NCI-H146 treated with DMSO at 0.1 percent for 48 hours (cell line): ENCODE results near the gene NTN1.
A peak's percentile ranks its signal among the peaks of the same experiment; 100 is the strongest.

Source experiments
- DNase-seq: peaks from one replicate; lab custom pipeline; 2025; ENCODE audit not compliant: unreplicated experiment; lab: John Stamatoyannopoulos, UW

NTN1 gene

DNA sequence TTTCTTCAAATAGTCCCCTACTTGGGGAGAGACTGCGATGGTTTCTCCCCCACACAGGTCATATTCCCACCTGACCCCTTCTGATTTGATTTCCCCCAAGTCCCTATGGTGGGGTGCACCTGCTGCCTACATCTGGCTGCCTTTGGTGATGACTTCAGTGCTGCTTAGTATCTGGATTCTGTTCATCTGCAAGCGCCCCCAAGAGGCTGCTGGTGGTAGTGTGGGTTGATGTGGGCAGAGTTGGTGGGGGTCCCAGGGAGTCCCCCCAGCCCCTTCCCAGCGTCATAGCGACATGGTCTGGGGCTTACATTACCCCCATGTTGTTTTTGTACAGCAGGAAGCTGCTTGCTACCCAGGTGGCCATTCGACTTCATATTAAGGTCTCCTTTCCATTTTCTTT, 99.2 kb downstream of the NTN1 start:
- no peak for DNase-seq

GRCh38 chr17:9121186-9121820, 100.0 kb downstream of the NTN1 start:
- DNase-seq: no peak

GRCh38 chr17:9123594-9124553, 102.6 kb downstream of the NTN1 start:
- no peak for DNase-seq

- no peak for DNase-seq
These were observed 103.2 kb downstream of the NTN1 start for GRCh38 chr17:9124554-9124935.

DNA sequence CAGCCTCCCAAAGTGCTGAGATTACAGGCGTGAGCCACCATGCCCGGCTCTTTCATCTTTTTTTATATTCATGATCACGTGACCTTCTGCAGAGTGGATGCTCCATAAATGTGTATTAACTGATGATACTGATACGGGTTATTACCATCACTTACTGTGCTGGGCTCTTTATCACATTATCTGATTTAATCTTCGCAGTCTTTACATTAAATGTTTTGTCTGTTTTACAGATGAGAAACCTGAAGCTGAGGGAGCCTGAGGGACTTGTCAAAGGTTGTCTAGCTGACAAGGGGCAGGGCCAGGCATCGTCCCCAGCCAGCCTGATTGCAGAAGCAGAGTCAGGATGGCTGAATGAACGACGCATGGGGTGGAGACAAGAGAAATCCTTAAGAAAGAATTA, 104.4 kb downstream of the NTN1 start:
- DNase-seq: no peak

DNA sequence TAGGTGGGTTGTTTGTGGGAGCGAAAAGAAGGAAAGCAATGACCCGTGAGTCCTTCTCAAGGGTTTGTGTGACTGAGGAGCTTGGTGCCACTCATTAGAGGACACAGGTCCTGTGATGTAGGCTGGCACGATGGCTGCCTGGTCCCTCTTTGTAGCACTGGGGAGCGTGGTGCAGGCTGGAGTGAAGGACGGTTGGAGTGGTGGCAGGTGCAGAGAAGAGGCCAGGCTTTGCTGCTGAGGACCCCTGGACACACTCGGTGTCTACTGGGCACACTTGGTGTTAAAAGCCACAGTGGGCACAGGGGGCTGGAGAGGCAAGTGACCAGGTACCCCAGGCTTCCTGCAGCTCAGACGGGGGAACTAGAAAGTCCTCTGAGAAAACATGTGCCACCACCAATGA, 106.0 kb downstream of the NTN1 start:
- DNase-seq: no peak

DNA sequence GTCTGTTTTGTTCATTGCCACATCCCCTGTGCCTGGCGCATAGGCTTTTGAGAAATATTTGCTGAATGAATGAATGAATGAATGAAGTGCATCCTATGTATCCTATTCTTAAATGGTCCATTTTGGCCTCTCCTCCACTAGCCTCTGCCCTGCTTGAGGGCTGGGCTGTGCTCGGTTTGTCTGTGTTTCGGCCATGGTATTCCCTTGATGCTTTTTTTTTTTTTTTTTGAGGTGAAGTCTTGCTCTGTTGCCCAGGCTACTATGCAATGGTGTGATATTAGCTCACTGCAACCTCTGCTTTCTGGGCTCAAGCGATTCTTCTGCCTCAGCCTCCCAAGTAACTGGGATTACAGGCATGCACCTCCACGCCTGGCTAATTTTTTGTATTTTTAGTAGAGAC, 110.1 kb downstream of the NTN1 start:
- no peak for DNase-seq

DNA sequence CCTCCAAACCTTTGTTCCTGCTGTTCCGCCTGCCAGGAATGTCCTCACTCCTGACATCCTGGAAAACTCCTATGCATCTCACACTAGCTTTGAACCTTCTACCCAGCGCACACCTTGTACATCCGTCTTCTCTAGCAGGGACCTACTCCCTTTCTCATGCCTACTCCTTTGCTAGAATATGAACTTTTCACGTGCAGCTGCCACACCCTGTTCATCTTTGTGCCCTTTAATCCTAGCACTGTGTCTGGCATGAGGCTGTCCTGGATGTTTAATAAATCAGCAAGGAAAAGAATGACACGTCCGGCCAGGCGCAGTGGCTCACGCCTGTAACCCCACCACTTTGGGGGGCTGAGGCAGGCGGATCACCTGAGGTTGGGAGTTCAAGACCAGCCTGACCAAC, 111.0 kb downstream of the NTN1 start:
- no peak for DNase-seq

DNA sequence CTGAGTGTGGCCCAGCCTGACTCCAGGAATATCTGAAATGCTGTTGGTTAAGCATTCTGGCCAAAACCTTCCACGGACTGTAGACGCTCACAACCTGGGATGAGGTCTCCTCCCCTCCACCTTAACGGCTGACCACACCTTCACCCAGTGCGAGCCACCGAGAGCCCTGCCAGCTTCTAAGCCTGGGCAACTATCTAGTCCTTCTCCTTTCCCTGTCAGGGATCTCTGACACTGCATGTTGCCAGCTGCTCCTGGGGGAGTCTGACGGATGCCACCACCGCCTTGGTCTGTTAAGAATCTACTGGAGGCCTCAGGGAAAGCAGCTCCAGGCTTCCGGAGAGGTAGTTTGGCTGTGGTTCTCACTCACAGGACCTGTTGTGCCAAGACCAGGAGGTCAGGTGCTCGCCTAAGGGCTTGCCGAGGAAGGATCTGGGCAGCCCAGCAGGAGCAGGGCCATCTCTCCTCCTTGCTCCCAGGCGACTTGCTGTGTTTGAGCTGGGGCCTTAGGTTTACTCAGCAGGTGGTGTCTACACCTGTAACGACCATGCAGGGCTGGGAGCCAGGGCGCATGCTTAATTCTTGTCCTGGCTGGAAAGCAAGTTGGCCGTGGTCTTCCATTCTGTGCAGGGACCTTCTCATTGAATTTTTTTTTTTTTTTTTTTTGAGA, 111.8 kb downstream of the NTN1 start:
- peak; percentile 66 for DNase-seq

GRCh38 chr17:9138161-9138717, 116.9 kb downstream of the NTN1 start:
- DNase-seq: no peak

DNA sequence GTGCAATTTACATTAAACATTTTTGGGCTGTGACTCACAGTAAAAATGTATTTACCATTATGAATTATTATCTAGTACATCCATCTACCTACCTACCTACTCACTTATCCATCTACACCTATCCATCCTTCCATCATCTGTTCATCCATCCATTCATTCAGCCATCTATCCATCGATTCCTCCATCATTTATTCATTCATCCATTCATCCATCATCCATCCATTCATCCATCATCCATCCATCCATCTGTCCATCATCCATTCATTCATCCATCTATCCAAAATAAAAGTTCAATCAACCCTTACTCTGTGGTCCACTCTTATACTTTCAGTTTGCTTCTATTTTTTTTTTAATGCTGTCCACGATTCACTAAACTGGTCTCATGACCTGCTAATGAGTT, 118.4 kb downstream of the NTN1 start:
- no peak for DNase-seq

GRCh38 chr17:9140550-9141424, 119.5 kb downstream of the NTN1 start:
- no peak for DNase-seq

DNA sequence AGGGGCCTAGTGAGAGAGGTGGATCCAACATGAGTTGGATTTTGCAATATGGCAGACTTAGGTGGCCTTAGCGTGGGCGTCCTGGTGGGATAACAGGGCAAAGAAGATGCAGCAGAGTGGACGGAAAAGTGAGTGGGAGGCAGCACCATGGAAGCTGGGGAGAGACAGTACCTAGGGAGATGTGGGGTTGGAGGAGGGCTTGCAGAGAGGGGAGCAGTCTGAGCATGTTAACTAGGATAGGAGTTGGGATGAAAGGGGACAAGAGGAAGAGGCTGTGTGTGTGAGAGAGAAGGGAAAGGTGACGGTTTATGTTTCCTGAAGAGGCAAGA, 120.1 kb downstream of the NTN1 start:
- no peak for DNase-seq

DNA sequence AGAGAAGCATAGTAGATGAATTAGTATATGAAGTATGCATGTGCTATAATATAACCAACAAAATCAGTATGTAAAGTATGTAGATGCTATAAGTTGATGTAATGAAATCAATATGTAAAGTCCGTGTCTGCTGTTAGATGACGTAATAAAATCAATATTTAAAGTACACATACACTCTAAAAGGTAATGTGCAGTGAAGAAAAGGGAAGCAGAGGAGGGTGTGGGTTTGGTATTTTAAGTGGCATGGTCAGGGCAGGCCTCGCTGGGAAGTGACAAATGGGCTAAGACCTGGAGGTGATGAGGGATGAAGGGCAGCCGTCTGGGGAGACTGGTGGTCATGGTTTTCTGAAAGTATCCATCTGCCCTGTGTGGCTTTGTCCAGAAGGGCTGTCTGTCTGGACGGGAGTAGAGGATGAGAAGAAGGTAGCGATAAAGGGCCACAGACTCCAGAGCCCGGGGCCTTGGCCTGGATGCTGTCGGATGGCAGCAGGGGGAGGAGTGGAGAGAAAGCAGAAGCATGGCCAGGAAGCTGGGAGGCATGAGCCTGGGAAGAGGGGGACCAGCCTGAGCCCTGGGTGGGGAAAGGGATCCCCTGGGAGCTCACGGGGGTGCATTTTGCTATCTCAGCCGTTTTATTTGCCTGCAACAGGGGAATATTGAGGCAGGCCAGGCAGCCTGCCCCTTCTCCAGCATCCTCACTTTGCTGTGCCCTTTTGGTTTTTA, 121.6 kb downstream of the NTN1 start:
- DNase-seq: no peak

DNA sequence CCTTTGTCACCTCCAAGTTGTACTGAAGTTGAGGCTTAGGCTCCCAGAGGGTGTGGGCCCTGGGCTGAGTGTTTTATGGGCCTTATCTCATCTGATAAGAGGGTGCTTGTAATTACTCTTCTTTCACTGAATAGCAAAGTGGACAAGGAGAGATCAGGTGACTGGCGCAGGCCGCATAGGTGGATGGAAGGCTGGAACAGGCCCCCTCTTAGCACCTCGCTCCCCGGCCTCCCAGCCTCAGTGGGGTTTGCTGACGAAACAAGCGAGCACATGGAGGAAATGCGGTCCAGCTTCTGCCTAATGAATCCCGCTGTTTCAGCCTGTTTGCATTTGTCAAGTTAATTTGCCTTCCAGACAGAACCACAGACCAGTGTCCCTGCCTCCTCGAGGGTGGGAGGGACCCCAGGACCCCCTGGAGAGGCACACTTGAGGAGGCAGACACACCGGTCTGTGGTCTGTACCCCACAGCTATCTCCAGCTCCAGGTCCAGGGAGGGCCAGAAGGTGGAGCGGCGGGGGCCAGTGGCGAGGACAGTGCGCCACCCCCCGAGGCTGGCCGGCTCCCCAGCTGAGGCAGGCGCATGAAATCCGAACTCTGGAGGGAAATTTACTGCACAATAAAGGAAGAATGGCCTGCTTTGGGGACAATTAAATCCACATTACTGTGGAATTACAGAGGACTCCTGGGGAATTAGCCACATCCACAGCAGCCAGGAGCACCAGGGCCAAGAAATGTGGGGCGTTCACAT, 123.4 kb downstream of the NTN1 start:
- peak; percentile 36 for DNase-seq

DNA sequence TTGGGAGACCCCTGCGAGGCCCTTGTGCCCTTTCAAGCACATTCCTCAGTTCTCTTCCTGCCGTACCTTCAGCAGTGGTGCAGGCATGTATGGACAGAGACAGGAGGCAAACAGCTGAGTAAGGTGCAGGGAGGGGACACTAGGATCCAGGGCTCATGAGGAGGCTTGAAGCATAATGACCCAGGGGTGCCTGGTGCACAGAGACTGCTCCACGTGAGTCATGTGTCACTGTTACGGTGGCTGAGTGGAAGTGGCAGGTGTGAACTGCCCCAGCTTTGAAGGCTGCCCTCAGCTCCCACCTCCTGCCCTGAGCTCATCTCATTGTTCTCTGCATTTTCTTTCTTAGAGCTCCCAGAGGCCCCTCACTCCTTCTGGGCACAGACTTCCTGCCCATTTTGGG, 124.8 kb downstream of the NTN1 start:
- no peak for DNase-seq

DNA sequence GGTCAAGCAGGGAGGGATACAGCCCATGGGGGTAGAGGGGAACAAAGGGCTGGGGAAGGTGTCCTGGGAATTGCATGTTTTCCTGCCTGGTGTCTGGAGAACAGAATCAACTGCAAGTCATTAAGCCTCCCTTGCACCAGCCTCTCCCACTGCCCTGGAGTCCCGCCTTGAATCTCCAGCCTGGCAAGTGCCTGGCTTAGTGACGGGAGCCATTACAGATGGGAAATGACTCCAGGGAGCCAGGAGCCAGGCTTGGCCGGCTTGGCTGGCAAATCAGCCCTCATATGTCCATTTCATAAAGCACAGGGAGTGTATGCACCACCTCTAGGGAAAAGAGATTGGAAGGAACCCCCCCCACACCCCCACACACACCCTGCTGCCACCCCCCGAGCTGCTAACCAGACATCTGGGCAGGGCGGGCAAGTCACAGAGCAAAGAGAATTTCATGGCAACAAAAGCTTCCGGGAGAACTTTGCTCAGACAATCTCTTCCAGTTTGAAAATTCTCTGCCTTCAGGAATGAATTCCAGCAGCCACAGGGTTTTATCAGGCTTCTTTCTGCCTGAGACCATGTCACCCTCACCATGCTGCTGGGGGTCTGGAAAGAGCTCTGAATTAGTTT, 127.7 kb downstream of the NTN1 start:
- DNase-seq: no peak

DNA sequence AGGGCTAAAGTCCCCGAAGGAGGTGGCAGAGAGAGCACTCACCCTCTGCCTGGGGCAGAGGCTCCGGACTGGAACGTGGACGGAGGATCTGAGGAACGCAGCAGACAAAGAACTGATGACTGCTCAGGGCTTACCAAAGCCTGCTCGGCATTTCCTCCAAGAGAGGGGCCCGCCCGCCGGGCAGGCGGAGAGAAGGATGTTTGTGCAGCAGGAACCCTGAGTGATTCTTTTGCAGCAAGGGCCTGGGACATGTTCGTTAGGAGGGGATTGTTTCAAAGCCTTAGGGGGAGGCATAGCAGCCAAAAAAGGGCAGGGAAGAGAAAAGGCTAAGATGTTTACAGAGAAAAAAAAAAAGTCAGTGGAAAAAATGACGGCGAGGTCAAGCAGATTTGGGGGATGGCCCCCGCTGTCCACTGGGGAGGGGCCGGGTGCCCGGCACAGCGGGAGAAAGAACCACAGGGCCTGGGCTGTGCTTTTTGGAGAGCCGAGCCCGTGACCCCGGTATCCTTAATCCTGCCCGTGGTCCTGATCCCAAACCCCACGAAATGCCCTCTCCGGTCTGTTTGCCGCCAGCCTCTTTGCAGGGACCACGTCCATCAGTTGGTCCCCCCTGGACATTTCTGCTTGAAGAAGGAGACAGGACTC, 129.3 kb downstream of the NTN1 start:
- DNase-seq: no peak

DNA sequence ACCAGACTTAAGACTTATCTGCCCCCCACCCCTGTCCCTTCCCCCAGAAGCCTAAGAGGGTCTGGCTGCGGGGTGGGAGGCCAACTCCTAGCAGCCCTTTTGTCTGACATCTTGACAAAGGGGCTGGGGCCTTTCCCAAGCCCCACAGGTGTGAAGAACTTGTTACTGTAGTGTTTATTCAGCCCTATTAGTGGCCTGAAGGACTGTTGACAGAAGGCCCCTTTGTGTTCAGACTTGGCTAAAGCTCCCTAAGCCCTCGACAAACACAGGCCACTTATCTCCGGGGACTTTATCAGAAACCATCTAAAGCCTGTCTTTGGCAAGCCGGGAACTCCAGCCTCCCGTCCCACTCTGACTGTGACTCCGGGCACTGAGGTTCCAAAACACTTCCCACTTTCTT, 129.8 kb downstream of the NTN1 start:
- peak; percentile 93 for DNase-seq
